CMK (cell line): ENCODE results near the gene KRT6B.

Source experiments
- DNase-seq: peaks from one replicate; pipeline ENCODE4 v3.0.0-alpha.2; 2010; ENCODE audit warnings: low read depth

KRT6B gene

GRCh38 chr12:52436000-52436827, 15.7 kb downstream of the KRT6B start:
- DNase-seq, result no peak

- DNase-seq, result no peak
These were observed 16.3 kb downstream of the KRT6B start for GRCh38 chr12:52435659-52435999.

- no peak for DNase-seq
These were observed 17.0 kb downstream of the KRT6B start for GRCh38 chr12:52434760-52435530.

GRCh38 chr12:52434081-52434733, 17.7 kb downstream of the KRT6B start, which contains the start of gene KRT75:
Gene KRT75 (minus strand): TSS chr12:52434371. CDS start chr12:52434304, 67 bp downstream.
- DNase-seq, result no peak

- DNase-seq, result no peak
These were observed 18.4 kb downstream of the KRT6B start for GRCh38 chr12:52433501-52434080.

GRCh38 chr12:52432559-52433207, 19.3 kb downstream of the KRT6B start:
- no peak for DNase-seq

GRCh38 chr12:52428121-52428520, 23.8 kb downstream of the KRT6B start:
- no peak for DNase-seq

GRCh38 chr12:52427083-52427482, 24.9 kb downstream of the KRT6B start:
- DNase-seq, result no peak

- no peak for DNase-seq
These were observed 25.9 kb downstream of the KRT6B start for GRCh38 chr12:52426034-52426433.

- no peak for DNase-seq
These were observed 26.5 kb downstream of the KRT6B start for GRCh38 chr12:52425466-52425865.

- no peak for DNase-seq
These were observed 28.1 kb downstream of the KRT6B start for GRCh38 chr12:52423661-52424500.

- no peak for DNase-seq
These were observed 28.9 kb downstream of the KRT6B start for GRCh38 chr12:52423035-52423434.

GRCh38 chr12:52419656-52420055, 32.3 kb downstream of the KRT6B start:
- DNase-seq, result no peak

GRCh38 chr12:52418576-52419110, 33.3 kb downstream of the KRT6B start:
- no peak for DNase-seq

- no peak for DNase-seq
These were observed 34.2 kb downstream of the KRT6B start for GRCh38 chr12:52417740-52418139.

GRCh38 chr12:52416795-52417194, 35.2 kb downstream of the KRT6B start:
- DNase-seq, result no peak

- DNase-seq, result no peak
These were observed 35.8 kb downstream of the KRT6B start for GRCh38 chr12:52415870-52416750.

GRCh38 chr12:52414936-52415335, 37.0 kb downstream of the KRT6B start:
- DNase-seq, result no peak

GRCh38 chr12:52413782-52414345, 38.1 kb downstream of the KRT6B start:
- no peak for DNase-seq
